ENCODE measurements around the gene CPA5. TPM values are rescaled to one million over a fixed set of nuclear protein-coding genes. Genes with fewer than 3 reads are reported as not detected.

Gene CPA5
- total and polyA plus RNA-seq, 2 experiments from 2014 or later, result not detected

DNA sequence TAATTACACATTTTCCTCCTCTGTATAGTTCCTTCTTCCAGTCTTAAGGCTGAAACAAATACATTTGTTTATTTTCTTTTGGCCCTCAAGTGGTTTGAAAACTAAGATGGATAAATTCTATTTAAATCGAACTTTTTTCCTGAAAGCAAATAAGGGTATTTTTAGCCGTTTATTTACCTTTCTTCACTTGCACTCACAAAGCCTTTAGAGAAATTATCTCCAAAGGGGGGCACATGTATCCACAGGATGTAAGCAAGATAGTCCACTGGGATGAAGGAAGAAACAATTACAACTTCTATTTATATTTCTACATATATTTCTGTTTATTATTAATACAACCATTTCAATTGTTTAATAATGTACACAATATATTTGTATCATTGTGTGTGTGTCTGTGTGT, 41.5 kb upstream of the CPA5 start:
- H3K9me3 Mint-ChIP-seq, result no peaks in the 10 kb centered on the region; the same call in 2 of the 3 replicates
- no peak overlapping the region for H3K27ac Mint-ChIP-seq
- H3K36me3 ChIP-seq (ENCODE audit: insufficient read depth), result no peaks in the 10 kb centered on the region

DNA sequence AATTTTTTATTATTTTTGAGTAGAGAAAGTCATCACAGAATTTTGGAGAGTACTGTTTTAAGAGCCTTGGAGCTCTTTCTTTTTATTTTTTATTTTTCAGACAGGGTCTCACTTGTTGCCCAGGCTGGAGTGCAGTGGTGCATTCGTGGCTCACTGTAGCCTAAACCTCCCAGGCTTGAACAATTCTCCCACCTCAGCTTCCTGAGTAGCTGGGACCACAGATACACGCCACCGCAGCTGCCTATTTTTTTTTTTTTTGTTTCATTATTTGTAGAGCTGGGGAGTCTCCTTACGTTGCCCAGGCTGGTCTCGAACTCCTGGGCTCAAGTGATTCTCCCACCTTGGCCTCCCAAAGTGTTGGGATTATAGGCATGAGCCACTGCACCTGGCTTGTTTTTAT, 41.1 kb upstream of the CPA5 start:
- TF ChIP-seq ZNF331 (CRISPR knock-in tag; IDR thresholded peaks at IDR 0.05; ENCODE audit: low read depth), result no peak
- TF ChIP-seq, protein P1, sequence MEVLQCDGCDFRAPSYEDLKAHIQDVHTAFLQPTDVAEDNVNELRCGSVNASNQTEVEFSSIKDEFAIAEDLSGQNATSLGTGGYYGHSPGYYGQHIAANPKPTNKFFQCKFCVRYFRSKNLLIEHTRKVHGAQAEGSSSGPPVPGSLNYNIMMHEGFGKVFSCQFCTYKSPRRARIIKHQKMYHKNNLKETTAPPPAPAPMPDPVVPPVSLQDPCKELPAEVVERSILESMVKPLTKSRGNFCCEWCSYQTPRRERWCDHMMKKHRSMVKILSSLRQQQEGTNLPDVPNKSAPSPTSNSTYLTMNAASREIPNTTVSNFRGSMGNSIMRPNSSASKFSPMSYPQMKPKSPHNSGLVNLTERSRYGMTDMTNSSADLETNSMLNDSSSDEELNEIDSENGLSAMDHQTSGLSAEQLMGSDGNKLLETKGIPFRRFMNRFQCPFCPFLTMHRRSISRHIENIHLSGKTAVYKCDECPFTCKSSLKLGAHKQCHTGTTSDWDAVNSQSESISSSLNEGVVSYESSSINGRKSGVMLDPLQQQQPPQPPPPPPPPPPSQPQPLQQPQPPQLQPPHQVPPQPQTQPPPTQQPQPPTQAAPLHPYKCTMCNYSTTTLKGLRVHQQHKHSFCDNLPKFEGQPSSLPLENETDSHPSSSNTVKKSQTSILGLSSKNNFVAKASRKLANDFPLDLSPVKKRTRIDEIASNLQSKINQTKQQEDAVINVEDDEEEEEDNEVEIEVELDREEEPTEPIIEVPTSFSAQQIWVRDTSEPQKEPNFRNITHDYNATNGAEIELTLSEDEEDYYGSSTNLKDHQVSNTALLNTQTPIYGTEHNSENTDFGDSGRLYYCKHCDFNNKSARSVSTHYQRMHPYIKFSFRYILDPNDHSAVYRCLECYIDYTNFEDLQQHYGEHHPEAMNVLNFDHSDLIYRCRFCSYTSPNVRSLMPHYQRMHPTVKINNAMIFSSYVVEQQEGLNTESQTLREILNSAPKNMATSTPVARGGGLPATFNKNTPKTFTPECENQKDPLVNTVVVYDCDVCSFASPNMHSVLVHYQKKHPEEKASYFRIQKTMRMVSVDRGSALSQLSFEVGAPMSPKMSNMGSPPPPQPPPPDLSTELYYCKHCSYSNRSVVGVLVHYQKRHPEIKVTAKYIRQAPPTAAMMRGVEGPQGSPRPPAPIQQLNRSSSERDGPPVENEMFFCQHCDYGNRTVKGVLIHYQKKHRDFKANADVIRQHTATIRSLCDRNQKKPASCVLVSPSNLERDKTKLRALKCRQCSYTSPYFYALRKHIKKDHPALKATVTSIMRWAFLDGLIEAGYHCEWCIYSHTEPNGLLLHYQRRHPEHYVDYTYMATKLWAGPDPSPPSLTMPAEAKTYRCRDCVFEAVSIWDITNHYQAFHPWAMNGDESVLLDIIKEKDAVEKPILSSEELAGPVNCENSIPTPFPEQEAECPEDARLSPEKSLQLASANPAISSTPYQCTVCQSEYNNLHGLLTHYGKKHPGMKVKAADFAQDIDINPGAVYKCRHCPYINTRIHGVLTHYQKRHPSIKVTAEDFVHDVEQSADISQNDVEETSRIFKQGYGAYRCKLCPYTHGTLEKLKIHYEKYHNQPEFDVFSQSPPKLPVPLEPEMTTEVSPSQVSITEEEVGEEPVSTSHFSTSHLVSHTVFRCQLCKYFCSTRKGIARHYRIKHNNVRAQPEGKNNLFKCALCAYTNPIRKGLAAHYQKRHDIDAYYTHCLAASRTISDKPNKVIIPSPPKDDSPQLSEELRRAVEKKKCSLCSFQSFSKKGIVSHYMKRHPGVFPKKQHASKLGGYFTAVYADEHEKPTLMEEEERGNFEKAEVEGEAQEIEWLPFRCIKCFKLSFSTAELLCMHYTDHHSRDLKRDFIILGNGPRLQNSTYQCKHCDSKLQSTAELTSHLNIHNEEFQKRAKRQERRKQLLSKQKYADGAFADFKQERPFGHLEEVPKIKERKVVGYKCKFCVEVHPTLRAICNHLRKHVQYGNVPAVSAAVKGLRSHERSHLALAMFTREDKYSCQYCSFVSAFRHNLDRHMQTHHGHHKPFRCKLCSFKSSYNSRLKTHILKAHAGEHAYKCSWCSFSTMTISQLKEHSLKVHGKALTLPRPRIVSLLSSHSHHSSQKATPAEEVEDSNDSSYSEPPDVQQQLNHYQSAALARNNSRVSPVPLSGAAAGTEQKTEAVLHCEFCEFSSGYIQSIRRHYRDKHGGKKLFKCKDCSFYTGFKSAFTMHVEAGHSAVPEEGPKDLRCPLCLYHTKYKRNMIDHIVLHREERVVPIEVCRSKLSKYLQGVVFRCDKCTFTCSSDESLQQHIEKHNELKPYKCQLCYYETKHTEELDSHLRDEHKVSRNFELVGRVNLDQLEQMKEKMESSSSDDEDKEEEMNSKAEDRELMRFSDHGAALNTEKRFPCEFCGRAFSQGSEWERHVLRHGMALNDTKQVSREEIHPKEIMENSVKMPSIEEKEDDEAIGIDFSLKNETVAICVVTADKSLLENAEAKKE (CRISPR knock-in tag; IDR thresholded peaks at IDR 0.05), result no peak
- no peak for TF ChIP-seq CREB1 (CRISPR knock-in tag; IDR thresholded peaks at IDR 0.05; ENCODE audit: low read depth)
- no peak for TF ChIP-seq ZNF114 (CRISPR knock-in tag; IDR thresholded peaks at IDR 0.05)
- no peak for TF ChIP-seq POLR2AphosphoS5 (IDR thresholded peaks at IDR 0.05; ENCODE audit: low read depth)
- TF ChIP-seq, protein P2, sequence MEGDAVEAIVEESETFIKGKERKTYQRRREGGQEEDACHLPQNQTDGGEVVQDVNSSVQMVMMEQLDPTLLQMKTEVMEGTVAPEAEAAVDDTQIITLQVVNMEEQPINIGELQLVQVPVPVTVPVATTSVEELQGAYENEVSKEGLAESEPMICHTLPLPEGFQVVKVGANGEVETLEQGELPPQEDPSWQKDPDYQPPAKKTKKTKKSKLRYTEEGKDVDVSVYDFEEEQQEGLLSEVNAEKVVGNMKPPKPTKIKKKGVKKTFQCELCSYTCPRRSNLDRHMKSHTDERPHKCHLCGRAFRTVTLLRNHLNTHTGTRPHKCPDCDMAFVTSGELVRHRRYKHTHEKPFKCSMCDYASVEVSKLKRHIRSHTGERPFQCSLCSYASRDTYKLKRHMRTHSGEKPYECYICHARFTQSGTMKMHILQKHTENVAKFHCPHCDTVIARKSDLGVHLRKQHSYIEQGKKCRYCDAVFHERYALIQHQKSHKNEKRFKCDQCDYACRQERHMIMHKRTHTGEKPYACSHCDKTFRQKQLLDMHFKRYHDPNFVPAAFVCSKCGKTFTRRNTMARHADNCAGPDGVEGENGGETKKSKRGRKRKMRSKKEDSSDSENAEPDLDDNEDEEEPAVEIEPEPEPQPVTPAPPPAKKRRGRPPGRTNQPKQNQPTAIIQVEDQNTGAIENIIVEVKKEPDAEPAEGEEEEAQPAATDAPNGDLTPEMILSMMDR (conservative IDR thresholded peaks at IDR 0.05; ENCODE audit: low read depth in 2 of 2), result no peak
- TF ChIP-seq STAT1 (IDR thresholded peaks at IDR 0.05; ENCODE audit: unreplicated experiment), result no peak
- TF ChIP-seq, protein P3, sequence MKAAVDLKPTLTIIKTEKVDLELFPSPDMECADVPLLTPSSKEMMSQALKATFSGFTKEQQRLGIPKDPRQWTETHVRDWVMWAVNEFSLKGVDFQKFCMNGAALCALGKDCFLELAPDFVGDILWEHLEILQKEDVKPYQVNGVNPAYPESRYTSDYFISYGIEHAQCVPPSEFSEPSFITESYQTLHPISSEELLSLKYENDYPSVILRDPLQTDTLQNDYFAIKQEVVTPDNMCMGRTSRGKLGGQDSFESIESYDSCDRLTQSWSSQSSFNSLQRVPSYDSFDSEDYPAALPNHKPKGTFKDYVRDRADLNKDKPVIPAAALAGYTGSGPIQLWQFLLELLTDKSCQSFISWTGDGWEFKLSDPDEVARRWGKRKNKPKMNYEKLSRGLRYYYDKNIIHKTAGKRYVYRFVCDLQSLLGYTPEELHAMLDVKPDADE (IDR thresholded peaks at IDR 0.05), result no peak
- TF ChIP-seq NANOG (IDR thresholded peaks at IDR 0.05; ENCODE audit: borderline replicate concordance), result no peak
- TF ChIP-seq EZH2 (IDR thresholded peaks at IDR 0.05; ENCODE audit: low read depth, unreplicated experiment), result no peak
- TF ChIP-seq EZH2phosphoT487 (IDR thresholded peaks at IDR 0.05; ENCODE audit: unreplicated experiment), result no peak
- no peak for TF ChIP-seq JUNB (IDR thresholded peaks at IDR 0.05; ENCODE audit: unreplicated experiment)
- Histone ChIP-seq H3K4me3 (no peak overlapping the region), H3F3A (replicated peaks; ENCODE audit: low read depth) (no peaks in the 10 kb centered on the region), H3K27ac (ENCODE audit: low read depth) (no peak overlapping the region), H3K9me2 (ENCODE audit: insufficient read depth) (no peaks in the 10 kb centered on the region), H3K79me2 (replicated peaks; ENCODE audit: insufficient read depth) (no peaks in the 10 kb centered on the region), H3K27me3 (ENCODE audit: insufficient read depth) (no peaks in the 10 kb centered on the region), H3K36me3 (ENCODE audit: insufficient read depth) (no peaks in the 10 kb centered on the region), H4K20me1 (replicated peaks; ENCODE audit: insufficient read depth) (no peaks in the 10 kb centered on the region), H3K4me1 (ENCODE audit: insufficient read depth) (no peaks in the 10 kb centered on the region), H3K4me2 (no peak overlapping the region), H2AFZ (no peak overlapping the region)
- no peaks in the 10 kb centered on the region for H3K4me1 Mint-ChIP-seq
- H3K36me3 Mint-ChIP-seq (ENCODE audit: low read depth), result no peaks in the 10 kb centered on the region
- ATAC-seq (no peak), DNase-seq (ENCODE audit: low spot score) (no peak)
- no peak overlapping the region for H3K27ac Mint-ChIP-seq
- H3K9me3 Mint-ChIP-seq, result no peaks in the 10 kb centered on the region; the same call in 2 of the 3 replicates
- no peak overlapping the region for H3K4me3 Mint-ChIP-seq
- H3K27me3 Mint-ChIP-seq (ENCODE audit: insufficient read depth, low read depth, poor library complexity), result peaks cover 11% of the 10 kb centered on the region

More for the DNA sequence above, 41.5 kb upstream of the CPA5 start:
- Histone ChIP-seq H3K27ac (ENCODE audit: low read depth) (no peak overlapping the region), H4K20me1 (replicated peaks; ENCODE audit: insufficient read depth) (no peaks in the 10 kb centered on the region), H2AFZ (no peak overlapping the region), H3K4me3 (no peak overlapping the region), H3K9me2 (ENCODE audit: insufficient read depth) (no peaks in the 10 kb centered on the region), H3K4me1 (ENCODE audit: insufficient read depth) (no peaks in the 10 kb centered on the region), H3K4me2 (no peak overlapping the region), H3F3A (replicated peaks; ENCODE audit: low read depth) (no peaks in the 10 kb centered on the region), H3K79me2 (replicated peaks; ENCODE audit: insufficient read depth) (no peaks in the 10 kb centered on the region), H3K27me3 (ENCODE audit: insufficient read depth) (no peaks in the 10 kb centered on the region)
- DNase-seq (ENCODE audit: low spot score) (no peak), ATAC-seq (no peak)
- H3K4me3 Mint-ChIP-seq, result no peak overlapping the region
- no peak for TF ChIP-seq EZH2 (IDR thresholded peaks at IDR 0.05; ENCODE audit: low read depth, unreplicated experiment)
- no peak for TF ChIP-seq NANOG (IDR thresholded peaks at IDR 0.05; ENCODE audit: borderline replicate concordance)
- no peak for TF ChIP-seq STAT1 (IDR thresholded peaks at IDR 0.05; ENCODE audit: unreplicated experiment)
- peaks cover 11% of the 10 kb centered on the region for H3K27me3 Mint-ChIP-seq (ENCODE audit: insufficient read depth, low read depth, poor library complexity)
- no peaks in the 10 kb centered on the region for H3K4me1 Mint-ChIP-seq
- H3K36me3 Mint-ChIP-seq (ENCODE audit: low read depth), result no peaks in the 10 kb centered on the region

All from GM23338 (cell line).